Cerebellar cortex (tissue), 1 donor: ENCODE results near the gene SH3RF3.

Source experiments
- DNase-seq: peaks from one replicate; pipeline ENCODE4 v3.0.0-alpha.2; 2015; ENCODE audit warnings: low spot score

SH3RF3 gene

GRCh38 chr2:109202486-109202885 lies 73.5 kb downstream of the SH3RF3 start:
- no peak for DNase-seq

DNA sequence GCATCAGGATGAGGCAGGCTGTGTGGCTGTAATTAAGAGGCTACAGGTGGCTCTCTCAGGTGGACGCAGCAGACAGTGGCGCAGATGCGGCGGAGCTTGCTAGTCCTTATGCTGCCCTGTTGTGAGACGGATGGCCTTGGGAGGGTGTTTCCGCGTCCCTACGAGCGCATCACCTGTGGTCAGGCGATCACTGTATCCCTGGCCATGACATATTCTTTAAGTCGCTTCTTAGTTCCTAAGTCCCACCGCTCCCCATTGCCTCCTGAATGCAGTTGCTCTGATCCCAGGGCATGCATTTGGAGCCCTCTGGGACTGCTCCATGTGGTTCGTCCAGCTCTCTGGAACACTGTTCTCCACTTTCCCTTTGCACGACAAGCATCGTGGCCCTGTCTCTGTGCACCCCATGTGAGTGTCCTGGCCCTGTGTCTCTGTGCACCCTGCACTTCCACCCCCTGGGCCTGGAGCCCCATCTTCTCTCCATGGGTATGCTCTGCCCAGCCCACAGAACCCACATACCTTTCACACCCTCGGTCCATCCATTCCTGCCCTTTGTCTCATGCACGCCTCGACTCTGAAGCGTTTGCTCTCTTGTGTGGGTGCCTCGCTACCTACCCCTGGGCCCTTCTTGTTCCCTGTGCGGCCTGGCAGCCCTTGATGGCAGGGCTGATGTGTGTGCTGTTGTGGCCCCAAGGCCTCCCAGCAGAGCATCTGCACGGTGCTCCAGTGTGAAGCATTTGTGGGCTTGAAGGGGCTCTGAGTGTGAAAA lies 74.4 kb downstream of the SH3RF3 start:
- DNase-seq: no peak

DNA sequence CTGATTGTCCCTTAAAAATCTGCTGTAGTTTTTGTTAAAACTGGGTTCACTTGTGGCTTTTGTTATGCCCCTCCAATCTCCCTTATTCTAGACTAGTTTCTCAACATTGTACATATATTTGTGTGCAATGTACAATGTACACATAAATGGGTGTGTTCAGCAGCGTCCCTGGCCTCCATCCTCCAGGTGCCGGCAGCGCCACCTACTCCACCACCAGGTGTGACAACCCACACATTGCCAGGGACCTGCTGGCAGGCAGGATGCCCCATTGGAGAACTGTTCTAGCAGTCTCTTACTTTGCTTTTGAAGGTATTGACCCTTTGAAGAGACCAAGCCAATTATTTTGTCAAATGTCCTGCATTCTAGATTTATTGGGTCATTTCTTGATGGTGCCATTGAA lies 75.4 kb downstream of the SH3RF3 start:
- DNase-seq: no peak

- DNase-seq: no peak
Measured at GRCh38 chr2:109205447-109205846, 76.4 kb downstream of the SH3RF3 start.

GRCh38 chr2:109206569-109207146 lies 77.7 kb downstream of the SH3RF3 start:
- no peak for DNase-seq

GRCh38 chr2:109207176-109207575 lies 78.2 kb downstream of the SH3RF3 start:
- no peak for DNase-seq

- DNase-seq: no peak
Measured at GRCh38 chr2:109208071-109208950, 79.3 kb downstream of the SH3RF3 start.

- no peak for DNase-seq
Measured at GRCh38 chr2:109208951-109209335, 79.9 kb downstream of the SH3RF3 start.

DNA sequence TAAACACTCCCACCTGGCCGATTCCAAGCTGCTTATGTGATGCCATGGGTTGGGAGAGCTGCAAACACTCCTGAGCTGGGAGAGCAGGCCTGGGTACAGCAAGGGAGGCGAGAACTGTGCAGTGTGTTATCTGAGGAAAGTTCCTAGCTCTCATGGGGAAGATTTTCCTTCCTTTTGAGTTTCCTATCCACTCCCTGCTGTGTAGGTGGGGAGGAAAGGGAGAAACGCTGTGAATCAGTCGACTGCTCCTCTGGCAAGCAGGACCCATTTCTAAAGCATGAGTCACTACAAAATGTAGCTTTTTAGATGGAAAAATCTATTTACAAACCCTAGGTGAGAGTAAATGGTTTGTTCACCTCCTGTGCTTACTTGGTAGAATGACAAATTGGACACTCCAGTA lies 80.4 kb downstream of the SH3RF3 start:
- DNase-seq: no peak

GRCh38 chr2:109209941-109210340 lies 80.9 kb downstream of the SH3RF3 start:
- DNase-seq: no peak

DNA sequence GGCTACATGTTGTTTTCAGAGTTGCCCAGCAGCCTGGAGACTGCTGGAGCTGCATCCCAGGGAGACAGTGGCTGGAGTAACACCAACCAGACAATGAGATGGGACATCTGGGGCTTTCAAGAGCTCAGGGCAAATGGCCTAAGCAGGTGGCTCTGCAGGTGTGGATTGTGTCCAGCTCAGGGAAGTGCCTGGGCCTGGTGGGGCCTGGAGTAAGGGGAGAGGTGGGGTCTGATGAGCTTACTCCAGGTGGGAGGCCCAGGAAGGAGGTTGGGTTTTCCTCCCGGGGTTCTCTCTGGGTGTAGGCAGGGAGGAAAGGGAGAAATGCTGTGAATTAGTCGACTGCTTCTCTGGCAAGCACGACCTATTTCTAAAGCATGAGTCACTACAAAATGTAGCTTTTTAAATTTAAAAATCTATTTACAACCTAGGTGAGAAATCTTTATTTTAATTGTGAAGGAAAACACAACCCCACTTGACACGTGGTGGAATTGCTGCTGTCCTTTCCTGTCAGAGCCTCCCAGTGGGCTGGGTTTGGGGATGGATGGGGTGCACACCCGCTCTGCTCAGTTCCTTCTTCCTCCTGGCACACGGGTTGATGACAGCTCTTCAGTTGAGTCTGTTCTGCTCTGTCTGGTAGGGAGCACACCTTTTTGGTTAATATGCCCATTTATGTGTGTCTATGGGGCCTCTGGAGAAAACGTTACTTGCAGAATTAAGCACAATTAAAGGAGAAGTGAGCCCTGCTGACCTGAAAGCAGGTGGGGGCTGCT lies 81.6 kb downstream of the SH3RF3 start:
- no peak for DNase-seq

DNA sequence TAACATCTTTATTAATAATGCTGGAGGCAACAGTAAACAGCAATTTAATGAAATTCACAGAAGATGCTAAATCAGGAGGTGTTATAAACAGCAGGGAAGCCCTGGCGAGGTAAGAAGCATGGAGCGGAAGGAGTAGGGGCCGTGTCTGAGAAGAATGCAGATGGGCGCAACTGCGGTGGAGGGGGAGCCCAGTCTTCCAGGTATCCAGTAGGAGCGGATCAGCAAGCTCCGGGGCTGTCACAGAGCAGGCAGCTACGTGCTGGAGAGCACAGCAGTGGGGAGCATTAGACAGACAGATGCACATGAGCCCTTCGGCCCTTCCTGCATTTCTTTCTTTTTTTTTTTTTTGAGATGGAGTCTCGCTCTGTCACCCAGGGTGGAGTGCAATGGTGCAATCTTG lies 82.3 kb downstream of the SH3RF3 start:
- DNase-seq: no peak

GRCh38 chr2:109212836-109213563 lies 84.0 kb downstream of the SH3RF3 start:
- no peak for DNase-seq

DNA sequence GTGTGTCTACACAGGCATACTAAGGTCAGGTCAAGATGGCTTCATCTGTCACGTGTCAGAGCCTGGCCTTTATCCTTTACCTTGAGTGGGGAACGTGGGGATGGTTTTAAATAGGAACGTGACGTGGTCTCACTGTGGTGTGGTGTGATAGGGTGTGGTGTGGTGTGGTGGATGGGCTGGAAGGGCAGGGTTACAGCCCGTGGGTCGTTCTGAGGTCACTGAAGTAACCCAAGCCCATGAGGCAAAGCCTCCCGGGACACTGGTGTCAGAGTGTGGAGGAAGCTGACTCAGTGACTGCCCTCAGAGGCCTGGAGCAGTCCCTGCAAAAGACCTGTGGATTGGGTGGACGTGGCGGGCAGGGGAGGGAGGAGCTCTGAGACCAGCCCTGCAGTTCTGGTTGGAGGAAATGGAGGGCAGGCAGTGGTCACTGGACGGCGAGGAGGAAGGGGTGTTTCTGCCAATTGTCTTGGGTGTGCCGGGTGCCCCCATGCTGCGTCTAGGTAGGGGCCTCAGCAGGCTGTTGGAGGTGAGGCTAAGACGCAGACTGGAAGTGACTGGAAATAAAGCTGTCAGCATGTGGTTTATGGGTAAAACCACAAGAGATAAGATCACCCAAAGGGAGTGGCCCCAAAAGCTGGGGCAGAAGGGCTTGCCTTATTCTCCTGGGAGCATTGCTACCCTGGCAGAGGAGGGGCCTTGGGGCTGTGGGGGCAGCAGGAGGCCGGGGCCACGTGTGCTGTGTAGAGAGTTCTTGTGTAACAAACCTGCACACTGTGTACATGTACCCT lies 84.8 kb downstream of the SH3RF3 start:
- DNase-seq: no peak

GRCh38 chr2:109214651-109215371 lies 85.8 kb downstream of the SH3RF3 start:
- DNase-seq: no peak

- DNase-seq: no peak
Measured at GRCh38 chr2:109215866-109216265, 86.9 kb downstream of the SH3RF3 start.

DNA sequence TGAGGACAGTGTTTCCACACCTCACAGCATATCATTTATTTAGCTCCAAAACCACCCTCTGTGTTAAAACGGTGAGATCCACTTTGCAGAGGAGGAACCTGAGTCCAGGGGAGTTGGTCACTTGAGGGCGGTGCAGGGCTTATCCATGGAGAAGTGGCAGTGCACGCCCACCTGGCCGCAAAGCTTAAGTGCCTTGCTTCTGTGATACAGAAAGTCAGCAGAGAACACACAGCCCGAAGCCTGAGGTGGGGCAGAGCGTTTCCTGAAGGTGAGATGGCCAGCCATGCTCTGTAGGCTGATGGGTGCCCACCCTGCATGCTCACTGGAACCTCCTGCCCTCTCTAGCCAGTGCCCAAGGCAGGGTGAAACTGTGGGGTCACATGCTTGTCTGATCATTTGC lies 87.3 kb downstream of the SH3RF3 start:
- DNase-seq: no peak

DNA sequence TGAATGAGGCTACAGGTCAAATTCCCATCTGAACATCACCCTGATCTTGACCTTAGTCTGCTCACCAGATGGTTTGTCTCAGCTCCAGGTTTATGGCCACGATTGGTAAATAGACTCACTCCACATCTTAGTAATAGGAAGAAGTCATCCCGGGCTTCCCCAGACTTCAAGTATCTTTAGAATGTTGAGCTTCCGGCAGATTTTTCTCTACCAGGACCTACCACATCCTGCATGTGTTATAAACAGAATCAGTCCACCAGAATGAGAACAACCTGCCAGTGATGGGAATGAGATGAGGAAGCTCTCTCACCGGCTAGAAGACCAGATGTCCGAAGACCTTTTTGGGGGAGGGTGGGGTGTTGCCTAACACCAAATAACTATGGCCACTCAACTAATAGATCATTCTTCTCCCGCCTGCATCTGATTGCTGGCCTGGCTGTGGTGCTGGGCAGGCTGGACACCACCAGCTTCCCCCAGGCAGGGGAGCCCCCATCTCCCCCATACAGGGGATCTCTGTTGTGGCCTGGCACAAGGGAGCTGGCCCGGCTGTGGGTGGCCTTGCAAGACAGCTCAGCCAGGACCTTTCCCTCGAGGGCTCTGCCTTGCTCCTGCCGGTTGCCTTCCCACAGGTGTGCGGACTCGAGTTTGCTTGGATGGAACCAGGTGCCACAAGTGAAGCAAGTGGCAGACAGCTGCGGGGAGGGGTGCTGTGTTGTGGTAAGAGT lies 88.5 kb downstream of the SH3RF3 start:
- DNase-seq: no peak

DNA sequence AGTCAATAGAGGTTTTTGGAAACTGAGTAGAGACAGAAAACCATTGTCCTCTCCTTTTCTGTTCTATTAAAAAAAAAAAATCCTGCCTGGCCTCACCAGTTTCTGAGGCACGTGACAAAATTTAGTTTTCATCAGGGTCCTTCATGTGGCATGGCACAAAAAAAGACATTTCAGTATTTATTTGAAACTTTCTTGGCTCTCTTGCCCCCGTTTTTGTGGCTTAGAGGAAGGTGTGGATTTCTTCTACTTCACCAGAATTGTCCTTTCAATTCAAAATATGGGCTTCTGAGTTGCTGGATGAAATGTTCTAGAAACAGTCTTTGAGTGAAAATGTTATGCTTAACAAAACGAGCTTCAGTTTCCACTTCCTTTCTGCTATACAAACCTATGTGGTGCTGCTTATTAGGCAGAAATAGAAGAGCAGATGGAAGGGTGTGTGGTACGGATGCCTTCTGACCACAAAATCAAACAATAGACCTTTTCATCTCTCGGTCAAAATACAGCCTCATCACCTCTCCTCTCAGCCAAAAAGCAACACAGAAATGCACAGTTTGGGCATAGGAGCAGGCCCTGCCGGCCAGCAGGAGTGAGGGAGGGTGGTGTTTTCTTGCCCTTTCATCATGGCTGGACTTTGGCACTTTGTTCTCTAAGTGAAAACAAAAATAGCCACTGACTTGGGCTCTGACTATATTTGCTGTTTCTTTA lies 89.2 kb downstream of the SH3RF3 start:
- no peak for DNase-seq
